Activated CD4-positive, alpha-beta T cell treated with anti-CD3 and anti-CD28 coated beads, Interleukin-2, amount 10 ng/mL, durations not matched to agents 24 days and 14 days (primary cell): ENCODE measurements around the gene ADGRB3. TPM values are rescaled to one million over a fixed set of nuclear protein-coding genes. Genes with fewer than 3 reads are reported as not detected.

ENCODE experiments used
- DNase-seq: peaks from one replicate; pipeline ENCODE4 v3.0.0; 2022
- H3K27ac Mint-ChIP-seq: one replicate; pipeline ENCODE4 v1.8.0; 2022; ENCODE audit warnings: mild to moderate bottlenecking, mixed read lengths
- H3K27me3 Mint-ChIP-seq: one replicate; pipeline ENCODE4 v1.8.0; 2022; ENCODE audit warnings: mixed read lengths
- H3K36me3 Mint-ChIP-seq: one replicate; pipeline ENCODE4 v1.8.0; 2022; ENCODE audit warnings: low read depth, mild to moderate bottlenecking, mixed read lengths
- H3K4me1 Mint-ChIP-seq: one replicate; pipeline ENCODE4 v1.8.0; 2021; ENCODE audit warnings: mixed read lengths
- H3K4me3 Mint-ChIP-seq: one replicate; pipeline ENCODE4 v1.8.0; 2022; ENCODE audit warnings: mild to moderate bottlenecking, moderate library complexity, mixed read lengths
- H3K9me3 Mint-ChIP-seq: one replicate; pipeline ENCODE4 v1.8.0; 2021; ENCODE audit warnings: mixed read lengths
- intact Hi-C: fragments of 100-400 bp; cut with micrococcal nuclease; formaldehyde crosslinking; loops from one replicate; pipeline ENCODE4 v1.15.1; 2023
- total RNA-seq: library from RNA; stranded (reverse); gene quantifications from 2 replicates; pipeline ENCODE4 v1.2.3, GENCODE V29; 2022

The ADGRB3 gene
- total RNA-seq, 1 donor from 2014 or later, result not detected

GRCh38 chr6:68637782-68638181, 2.7 kb downstream of the ADGRB3 start:
- Mint-ChIP-seq H3K27me3 (peaks cover 50% of the 10 kb centered on the region), H3K9me3 (no peaks in the 10 kb centered on the region), H3K27ac (no peak overlapping the region), H3K36me3 (no peaks in the 10 kb centered on the region), H3K4me3 (no peak overlapping the region), H3K4me1 (peaks cover 15% of the 10 kb centered on the region)
- intact Hi-C loops, result loop anchor here (2.0 to 5.0 kb wide), 3 partner anchors 141 to 1470 kb away; no protein-coding TSS in a partner anchor
- no peak for DNase-seq

- H3K4me1 Mint-ChIP-seq, result peaks cover 15% of the 10 kb centered on the region
- no peaks in the 10 kb centered on the region for H3K9me3 Mint-ChIP-seq
- H3K4me3 Mint-ChIP-seq, result no peak overlapping the region
- intact Hi-C loops, result loop anchor here (2.0 to 5.0 kb wide), 3 partner anchors 140 to 1469 kb away; no protein-coding TSS in a partner anchor
- peak; percentile 64 for DNase-seq
- H3K36me3 Mint-ChIP-seq, result no peaks in the 10 kb centered on the region
- H3K27ac Mint-ChIP-seq, result no peak overlapping the region
- H3K27me3 Mint-ChIP-seq, result peaks cover 44% of the 10 kb centered on the region
Observed at GRCh38 chr6:68638230-68638900, 3.3 kb downstream of the ADGRB3 start.

- Mint-ChIP-seq H3K27ac (no peak overlapping the region), H3K36me3 (no peaks in the 10 kb centered on the region), H3K27me3 (peaks cover 37% of the 10 kb centered on the region), H3K4me3 (no peak overlapping the region), H3K9me3 (no peaks in the 10 kb centered on the region), H3K4me1 (peaks cover 15% of the 10 kb centered on the region)
- no peak for DNase-seq
- intact Hi-C loops, result loop anchor here (2.0 to 5.0 kb wide), 3 partner anchors 140 to 1468 kb away; no protein-coding TSS in a partner anchor
Observed at GRCh38 chr6:68639211-68639610, 4.1 kb downstream of the ADGRB3 start.

- H3K36me3 Mint-ChIP-seq, result no peaks in the 10 kb centered on the region
- H3K27ac Mint-ChIP-seq, result no peak overlapping the region
- peaks cover 10% of the 10 kb centered on the region for H3K4me1 Mint-ChIP-seq
- no peaks in the 10 kb centered on the region for H3K9me3 Mint-ChIP-seq
- DNase-seq, result no peak
- H3K27me3 Mint-ChIP-seq, result peaks cover 32% of the 10 kb centered on the region
- no peak overlapping the region for H3K4me3 Mint-ChIP-seq
- intact Hi-C loops, result loop anchor here (2.0 to 5.0 kb wide), 3 partner anchors 139 to 1467 kb away; no protein-coding TSS in a partner anchor
Observed at GRCh38 chr6:68639826-68640490, 4.9 kb downstream of the ADGRB3 start.

- Mint-ChIP-seq H3K4me1 (peaks cover 7% of the 10 kb centered on the region), H3K36me3 (no peaks in the 10 kb centered on the region), H3K27me3 (peaks cover 28% of the 10 kb centered on the region), H3K27ac (no peak overlapping the region), H3K9me3 (no peaks in the 10 kb centered on the region), H3K4me3 (no peak overlapping the region)
- no peak for DNase-seq
- intact Hi-C loops, result no loop called here
Observed at GRCh38 chr6:68640491-68640835, 5.4 kb downstream of the ADGRB3 start.

- no peak overlapping the region for H3K27ac Mint-ChIP-seq
- no peak for DNase-seq
- H3K36me3 Mint-ChIP-seq, result no peaks in the 10 kb centered on the region
- H3K4me3 Mint-ChIP-seq, result no peak overlapping the region
- intact Hi-C loops, result no loop called here
- H3K9me3 Mint-ChIP-seq, result no peaks in the 10 kb centered on the region
- peaks cover 21% of the 10 kb centered on the region for H3K27me3 Mint-ChIP-seq
- H3K4me1 Mint-ChIP-seq, result peaks cover 2% of the 10 kb centered on the region
Observed at GRCh38 chr6:68641172-68641571, 6.1 kb downstream of the ADGRB3 start.

- Mint-ChIP-seq H3K27ac (no peak overlapping the region), H3K9me3 (no peaks in the 10 kb centered on the region), H3K4me3 (no peak overlapping the region), H3K4me1 (peaks cover 2% of the 10 kb centered on the region), H3K27me3 (peaks cover 15% of the 10 kb centered on the region), H3K36me3 (no peaks in the 10 kb centered on the region)
- DNase-seq, result no peak
- intact Hi-C loops, result no loop called here
Observed at GRCh38 chr6:68642081-68642480, 7.0 kb downstream of the ADGRB3 start.

- no peak overlapping the region for H3K4me3 Mint-ChIP-seq
- H3K9me3 Mint-ChIP-seq, result no peaks in the 10 kb centered on the region
- no peaks in the 10 kb centered on the region for H3K36me3 Mint-ChIP-seq
- H3K27ac Mint-ChIP-seq, result no peak overlapping the region
- intact Hi-C loops, result no loop called here
- peaks cover 8% of the 10 kb centered on the region for H3K27me3 Mint-ChIP-seq
- peaks cover 2% of the 10 kb centered on the region for H3K4me1 Mint-ChIP-seq
- no peak for DNase-seq
Observed at GRCh38 chr6:68642977-68643376, 7.9 kb downstream of the ADGRB3 start.

- Mint-ChIP-seq H3K9me3 (no peaks in the 10 kb centered on the region), H3K4me3 (no peak overlapping the region), H3K36me3 (no peaks in the 10 kb centered on the region), H3K27me3 (peaks cover 1% of the 10 kb centered on the region), H3K4me1 (no peaks in the 10 kb centered on the region), H3K27ac (no peak overlapping the region)
- intact Hi-C loops, result no loop called here
- DNase-seq, result no peak
Observed at GRCh38 chr6:68649669-68650068, 14.6 kb downstream of the ADGRB3 start.

- intact Hi-C loops, result no loop called here
- DNase-seq, result no peak
- Mint-ChIP-seq H3K27ac (no peak overlapping the region), H3K36me3 (no peaks in the 10 kb centered on the region), H3K4me1 (no peaks in the 10 kb centered on the region), H3K4me3 (no peak overlapping the region), H3K9me3 (no peaks in the 10 kb centered on the region), H3K27me3 (peaks cover 1% of the 10 kb centered on the region)
Observed at GRCh38 chr6:68650142-68650541, 15.1 kb downstream of the ADGRB3 start.

- peaks cover 1% of the 10 kb centered on the region for H3K27me3 Mint-ChIP-seq
- intact Hi-C loops, result no loop called here
Observed at GRCh38 chr6:68651011-68651985, 16.2 kb downstream of the ADGRB3 start.

GRCh38 chr6:68652117-68652536, 17.0 kb downstream of the ADGRB3 start:
- no peaks in the 10 kb centered on the region for H3K9me3 Mint-ChIP-seq
- no peak for DNase-seq
- intact Hi-C loops, result no loop called here
- H3K27me3 Mint-ChIP-seq, result peaks cover 4% of the 10 kb centered on the region
- no peaks in the 10 kb centered on the region for H3K36me3 Mint-ChIP-seq
- no peak overlapping the region for H3K27ac Mint-ChIP-seq
- H3K4me1 Mint-ChIP-seq, result no peaks in the 10 kb centered on the region
- H3K4me3 Mint-ChIP-seq, result no peak overlapping the region

More at GRCh38 chr6:68651011-68651985, 16.2 kb downstream of the ADGRB3 start:
- Mint-ChIP-seq H3K4me1 (no peaks in the 10 kb centered on the region), H3K27ac (no peak overlapping the region), H3K9me3 (no peaks in the 10 kb centered on the region), H3K36me3 (no peaks in the 10 kb centered on the region), H3K4me3 (no peak overlapping the region)
- DNase-seq, result no peak

GRCh38 chr6:68653074-68653705, 18.1 kb downstream of the ADGRB3 start:
- H3K9me3 Mint-ChIP-seq, result no peaks in the 10 kb centered on the region
- peaks cover 4% of the 10 kb centered on the region for H3K27me3 Mint-ChIP-seq
- no peak for DNase-seq
- intact Hi-C loops, result no loop called here
- no peaks in the 10 kb centered on the region for H3K4me1 Mint-ChIP-seq
- H3K4me3 Mint-ChIP-seq, result no peak overlapping the region
- no peak overlapping the region for H3K27ac Mint-ChIP-seq
- no peaks in the 10 kb centered on the region for H3K36me3 Mint-ChIP-seq
